Keratinocyte (primary cell): ENCODE results near the gene PTPRN2. TPM values are rescaled to one million over a fixed set of nuclear protein-coding genes. Genes with fewer than 3 reads are reported as not detected.

Experiments
- DNase-seq: peaks from one replicate; pipeline ENCODE4 v3.0.0-alpha.2; 2011; ENCODE audit warnings: low read depth, missing footprints, low spot score
- FAIRE-seq: peaks from 2 replicates; lab custom pipeline; 2011; peaks lifted over from hg19 to GRCh38; lab: Jason Lieb, UNC
- H2AFZ ChIP-seq: 2 replicates; pipeline ENCODE4 v1.6.0; 2012; ENCODE audit warnings: low read length, control low read depth, inconsistent platforms; ENCODE audit not compliant: control insufficient read depth
- H3K27ac ChIP-seq: 2 replicates; pipeline ENCODE4 v1.5.1; 2011; ENCODE audit warnings: low read length; ENCODE audit not compliant: control insufficient read depth, insufficient read depth
- H3K27me3 ChIP-seq: 3 replicates; pipeline ENCODE4 v1.6.0; 2011; ENCODE audit warnings: low read length; ENCODE audit not compliant: control insufficient read depth, insufficient read depth; ENCODE audit errors: extremely low read depth
- H3K36me3 ChIP-seq, 2 experiments: 2 replicates in 1 of 2; 3 replicates in 1 of 2; pipeline ENCODE4 v1.5.1; 2011; ENCODE audit warnings: low read length in 2 of 2, mild to moderate bottlenecking in 1 of 2; ENCODE audit not compliant: control insufficient read depth in 2 of 2, insufficient read depth in 2 of 2; ENCODE audit errors: extremely low read depth in 1 of 2
- H3K4me1 ChIP-seq: 3 replicates; pipeline ENCODE4 v1.5.1; 2011; ENCODE audit warnings: low read length; ENCODE audit not compliant: control insufficient read depth, insufficient read depth; ENCODE audit errors: extremely low read depth
- H3K4me2 ChIP-seq: 3 replicates; pipeline ENCODE4 v1.6.0; 2011; ENCODE audit warnings: low read depth, low read length; ENCODE audit not compliant: control insufficient read depth, insufficient read depth; ENCODE audit errors: extremely low read depth
- H3K4me3 ChIP-seq, 3 experiments: fragments of 200-600 bp in 1 of 3; sonication (generic) in 1 of 3; 2 replicates in 2 of 3; 3 replicates in 1 of 3; pipeline ENCODE4 v1.5.1; 2011 to 2016; ENCODE audit warnings: low read length in 3 of 3, mild to moderate bottlenecking in 3 of 3, control low read depth in 2 of 3, inconsistent platforms in 1 of 3, low read depth in 1 of 3, mixed read lengths in 1 of 3, mixed run types in 1 of 3, moderate library complexity in 1 of 3; ENCODE audit not compliant: control insufficient read depth in 2 of 3, insufficient read depth in 2 of 3; ENCODE audit errors: extremely low read depth in 1 of 3
- H3K79me2 ChIP-seq: 2 replicates; pipeline ENCODE4 v1.6.0; 2012; ENCODE audit warnings: low read length; ENCODE audit not compliant: control insufficient read depth, insufficient read depth
- H3K9ac ChIP-seq: 3 replicates; pipeline ENCODE4 v1.6.0; 2011; ENCODE audit warnings: low read length; ENCODE audit not compliant: control insufficient read depth, insufficient read depth; ENCODE audit errors: extremely low read depth
- H3K9me1 ChIP-seq: 3 replicates; pipeline ENCODE4 v1.6.0; 2011; ENCODE audit warnings: low read length; ENCODE audit not compliant: control insufficient read depth, insufficient read depth; ENCODE audit errors: extremely low read depth
- H3K9me3 ChIP-seq: 2 replicates; pipeline ENCODE4 v1.5.1; 2012; ENCODE audit warnings: low read depth, low read length; ENCODE audit not compliant: control insufficient read depth
- H4K20me1 ChIP-seq: 3 replicates; pipeline ENCODE4 v1.6.0; 2011; ENCODE audit warnings: low read length; ENCODE audit not compliant: control insufficient read depth, insufficient read depth; ENCODE audit errors: extremely low read depth
- CTCF ChIP-seq, 3 experiments: IDR thresholded peaks in 1 of 3; conservative IDR thresholded peaks in 1 of 3; optimal IDR thresholded peaks in 1 of 3; 2 replicates in 2 of 3; 3 replicates in 1 of 3; pipeline versions ENCODE3 to v1.5.1; 2011; ENCODE audit warnings: low read length in 3 of 3, mild to moderate bottlenecking in 3 of 3, moderate library complexity in 2 of 3, control low read depth in 1 of 3, inconsistent platforms in 1 of 3; ENCODE audit not compliant: insufficient read depth in 2 of 3; ENCODE audit errors: extremely low read depth in 1 of 3
- EZH2 ChIP-seq: IDR thresholded peaks from one replicate; pipeline ENCODE4 v1.6.1; 2012; ENCODE audit warnings: inconsistent platforms, mild to moderate bottlenecking, low read length, moderate library complexity
- dilution Hi-C: fragments of 300-500 bp; cut with MboI; formaldehyde crosslinking; loops from one replicate; pipeline ENCODE4 v1.7.0; 2020; ENCODE audit warnings: low sequenced_read_pairs; ENCODE audit not compliant: extremely low pct_ligation_motif_present
- polyA plus RNA-seq, 5 experiments: library from polyadenylated mRNA; depleted of rRNA in 3 of 5; stranded (reverse) in 3 of 5; stranded (forward) in 1 of 5; unstranded in 1 of 5; fragments of >200 nt; gene quantifications; 1 replicate in 1 of 5; 2 replicates in 3 of 5; 3 replicates in 1 of 5; pipeline versions ENCODE4 v1.2.1 to v1.2.3, GENCODE V29; 2011 to 2012; ENCODE audit warnings: missing spikeins in 2 of 5, low read depth in 1 of 5, low replicate concordance in 1 of 5

Gene PTPRN2
- polyA plus RNA-seq, 1 donor (not counting 4 experiments of a cell fraction or from before 2014, with no cell fraction given), result not detected

- dilution Hi-C loops, result no loop called here
- H3K79me2 ChIP-seq, result no peaks in the 10 kb centered on the region
- no peaks in the 10 kb centered on the region for H3K4me1 ChIP-seq
- H3K9ac ChIP-seq, result no peak overlapping the region
- H3K4me2 ChIP-seq, result no peak overlapping the region
- no peak for DNase-seq
- H3K9me1 ChIP-seq, result no peaks in the 10 kb centered on the region
- no peaks in the 10 kb centered on the region for H3K27me3 ChIP-seq
- no peaks in the 10 kb centered on the region for H4K20me1 ChIP-seq
- no peak for FAIRE-seq
- H3K36me3 ChIP-seq, result no peaks in the 10 kb centered on the region
- H3K9me3 ChIP-seq, result peaks cover 10% of the 10 kb centered on the region
- TF ChIP-seq EZH2, result no peak
- no peak for TF ChIP-seq CTCF (optimal IDR thresholded peaks at IDR 0.05 in 1 of 3, IDR thresholded peaks at IDR 0.05 in 1 of 3, conservative IDR thresholded peaks at IDR 0.05 in 1 of 3; ENCODE audit: extremely low read depth in 1 of 3, insufficient read depth in 2 of 3, low read length in 3 of 3)
- H3K27ac ChIP-seq, result no peak overlapping the region
- no peak overlapping the region for H2AFZ ChIP-seq
- no peak overlapping the region for H3K4me3 ChIP-seq
Observed at GRCh38 chr7:158017111-158018097, 570.2 kb downstream of the PTPRN2 start.

- DNase-seq, result no peak
- no peak overlapping the region for H3K4me3 ChIP-seq
- TF ChIP-seq CTCF (optimal IDR thresholded peaks at IDR 0.05 in 1 of 3, IDR thresholded peaks at IDR 0.05 in 1 of 3, conservative IDR thresholded peaks at IDR 0.05 in 1 of 3; ENCODE audit: extremely low read depth in 1 of 3, insufficient read depth in 2 of 3, low read length in 3 of 3), result no peak
- no peak for TF ChIP-seq EZH2
Observed at GRCh38 chr7:158016180-158017097, 571.2 kb downstream of the PTPRN2 start.

More at GRCh38 chr7:158016180-158017097, 571.2 kb downstream of the PTPRN2 start:
- H3K79me2 ChIP-seq, result no peaks in the 10 kb centered on the region
- H3K27me3 ChIP-seq, result no peaks in the 10 kb centered on the region
- H3K4me2 ChIP-seq, result no peak overlapping the region
- no peak overlapping the region for H2AFZ ChIP-seq
- FAIRE-seq, result no peak
- no peaks in the 10 kb centered on the region for H4K20me1 ChIP-seq
- dilution Hi-C loops, result no loop called here
- H3K36me3 ChIP-seq, result no peaks in the 10 kb centered on the region
- peaks cover 10% of the 10 kb centered on the region for H3K9me3 ChIP-seq
- no peak overlapping the region for H3K27ac ChIP-seq
- no peak overlapping the region for H3K9ac ChIP-seq
- no peaks in the 10 kb centered on the region for H3K9me1 ChIP-seq
- H3K4me1 ChIP-seq, result no peaks in the 10 kb centered on the region
